Measurements from ENCODE around the gene PAPPA2.

The PAPPA2 gene

GRCh38 chr1:176485083-176485482, 22.1 kb downstream of the PAPPA2 start:
- in situ Hi-C loops (cut with HindIII; ENCODE audit: low sequenced_read_pairs), result no loop called here

- in situ Hi-C loops (cut with HindIII; ENCODE audit: low sequenced_read_pairs), result no loop called here
These were observed 31.5 kb downstream of the PAPPA2 start for GRCh38 chr1:176494436-176494835.

DNA sequence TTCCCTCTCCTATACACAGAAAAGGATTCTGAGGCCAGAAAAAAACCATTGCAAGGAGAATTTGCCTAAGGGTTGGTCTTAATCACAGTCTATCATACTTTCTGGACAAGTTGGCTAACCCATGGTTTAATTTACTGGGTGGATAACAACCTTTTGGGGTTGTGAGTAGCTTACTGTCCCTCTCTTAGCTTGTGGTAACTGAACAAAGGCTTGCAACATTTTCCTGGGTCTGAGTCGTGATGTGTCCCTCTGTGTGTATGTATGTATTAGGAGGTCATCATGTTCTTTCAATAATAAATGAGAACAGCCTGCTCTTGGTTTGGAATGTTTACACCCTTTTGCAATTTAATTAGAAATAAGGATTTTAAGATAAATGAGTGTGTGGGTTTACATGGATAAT, 36.7 kb downstream of the PAPPA2 start:
- in situ Hi-C loops (cut with HindIII; ENCODE audit: low sequenced_read_pairs), result no loop called here

DNA sequence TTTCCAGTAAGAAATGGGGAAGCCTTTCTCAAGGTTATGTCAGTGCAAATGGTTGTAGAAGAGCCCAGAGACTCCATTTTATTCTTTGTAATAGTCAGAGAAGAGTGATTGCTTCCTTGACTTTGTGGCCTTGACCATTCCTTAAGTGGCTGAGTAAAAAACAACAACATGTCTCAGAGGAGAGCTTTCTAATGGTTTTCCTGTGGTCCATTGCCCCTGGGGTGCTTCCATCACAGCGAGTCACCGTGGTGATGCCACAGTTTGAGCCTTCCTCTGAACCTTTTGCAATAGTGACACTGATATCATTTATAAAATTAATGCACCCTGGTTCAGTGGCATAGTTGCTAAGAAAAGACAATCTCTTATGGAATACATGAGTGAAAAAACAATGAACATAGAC, 38.6 kb downstream of the PAPPA2 start:
- in situ Hi-C loops (cut with HindIII; ENCODE audit: low sequenced_read_pairs), result no loop called here

DNA sequence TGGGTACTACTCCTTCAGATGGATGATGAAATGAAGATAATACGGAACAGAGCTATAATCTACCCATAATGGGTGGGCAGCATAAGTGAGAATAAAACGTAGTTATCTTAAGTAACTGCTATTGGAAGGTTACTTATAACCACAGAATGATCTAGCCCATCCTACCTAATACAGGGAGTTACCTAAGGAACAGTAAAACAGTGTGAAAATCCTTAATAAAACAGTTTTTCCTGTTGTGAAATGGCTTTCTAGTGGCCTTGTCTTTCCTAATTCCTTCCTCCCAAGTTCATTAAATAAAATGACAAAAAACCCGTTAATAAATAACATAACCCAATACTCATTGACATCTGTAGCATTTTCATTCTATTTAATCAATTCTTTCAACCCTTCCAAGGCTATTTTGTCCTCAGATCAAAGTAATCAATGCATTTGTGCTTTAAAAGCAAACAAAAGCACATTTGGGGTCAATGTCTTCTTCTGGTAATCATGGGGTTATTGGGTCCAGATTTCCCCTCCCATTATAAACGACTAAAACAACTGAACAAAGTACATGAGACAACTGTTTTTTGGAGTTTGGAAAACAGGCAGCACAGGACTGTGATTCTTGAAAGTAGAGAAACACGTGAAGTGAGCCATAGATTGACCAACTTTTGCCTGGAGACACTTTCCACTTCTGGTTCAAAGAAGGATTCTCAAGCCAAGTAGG, 42.0 kb downstream of the PAPPA2 start:
- in situ Hi-C loops (cut with HindIII; ENCODE audit: low sequenced_read_pairs), result no loop called here

DNA sequence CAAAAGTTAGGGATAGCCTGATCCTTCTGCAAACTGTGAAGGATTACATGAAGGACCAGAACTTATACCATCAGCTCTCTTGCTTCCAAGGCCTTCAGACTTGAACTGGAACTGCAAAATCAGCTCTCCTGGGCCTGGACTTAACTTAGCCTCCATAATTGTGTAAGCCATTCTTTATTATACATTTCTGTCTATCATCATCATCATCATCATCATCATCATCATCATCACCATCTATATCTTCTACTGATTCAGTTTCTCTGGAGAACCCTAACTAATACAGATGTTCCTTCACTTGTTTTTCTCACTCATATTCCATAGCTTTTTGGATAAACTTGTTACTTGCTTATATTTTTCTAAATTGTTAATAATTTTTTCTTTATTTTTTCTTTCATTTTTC, 50.0 kb downstream of the PAPPA2 start:
- in situ Hi-C loops (cut with HindIII; ENCODE audit: low sequenced_read_pairs), result no loop called here

DNA sequence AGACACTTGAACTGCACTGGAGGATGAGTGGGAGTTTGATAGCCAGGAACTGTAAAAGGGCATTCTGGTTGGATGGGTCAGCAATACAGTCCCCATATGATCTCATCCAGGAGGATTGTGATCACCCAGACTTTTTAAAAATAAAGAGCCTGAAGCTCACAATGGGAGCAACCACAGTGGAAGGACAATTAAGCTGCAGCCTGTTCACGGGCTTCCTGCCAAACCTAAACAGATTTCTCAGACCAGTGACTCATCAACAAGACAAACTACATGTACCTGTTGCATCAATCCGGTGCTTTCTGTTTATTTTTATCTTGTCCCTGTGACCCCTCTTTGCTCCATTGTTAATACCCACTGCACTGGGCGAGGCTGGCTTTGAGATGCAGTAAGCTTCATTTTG, 52.3 kb downstream of the PAPPA2 start:
- in situ Hi-C loops (cut with HindIII; ENCODE audit: low sequenced_read_pairs), result no loop called here

GRCh38 chr1:176517484-176517883, 54.5 kb downstream of the PAPPA2 start:
- in situ Hi-C loops (cut with HindIII; ENCODE audit: low sequenced_read_pairs), result no loop called here

GRCh38 chr1:176521211-176521610, 58.2 kb downstream of the PAPPA2 start:
- in situ Hi-C loops (cut with HindIII; ENCODE audit: low sequenced_read_pairs), result no loop called here

DNA sequence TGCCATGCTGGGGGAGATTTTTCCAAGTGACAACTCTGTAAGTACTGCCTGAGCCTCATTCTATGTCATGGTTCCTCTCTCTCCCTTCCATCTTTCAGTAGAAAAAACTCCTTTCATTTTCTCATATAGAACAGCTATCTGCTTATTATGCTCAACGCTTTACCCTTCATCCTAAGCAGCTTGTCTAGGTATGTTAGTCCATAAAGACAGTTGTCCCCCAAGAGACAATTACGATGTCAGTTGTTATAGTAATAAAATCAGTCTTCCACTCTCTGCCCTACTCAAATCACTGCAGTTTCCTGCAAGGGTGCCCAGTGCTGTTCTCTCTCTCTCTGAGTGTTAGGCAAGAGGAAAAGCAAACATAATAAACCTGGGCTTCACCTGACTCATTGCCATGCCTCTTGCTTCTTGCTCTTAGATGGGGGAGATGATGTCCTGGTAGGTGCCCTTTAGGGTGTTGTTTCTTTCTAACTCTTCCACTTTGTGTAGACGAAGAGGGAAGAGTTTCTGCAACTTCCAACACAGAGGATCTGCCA, 59.4 kb downstream of the PAPPA2 start:
- in situ Hi-C loops (cut with HindIII; ENCODE audit: low sequenced_read_pairs), result no loop called here

DNA sequence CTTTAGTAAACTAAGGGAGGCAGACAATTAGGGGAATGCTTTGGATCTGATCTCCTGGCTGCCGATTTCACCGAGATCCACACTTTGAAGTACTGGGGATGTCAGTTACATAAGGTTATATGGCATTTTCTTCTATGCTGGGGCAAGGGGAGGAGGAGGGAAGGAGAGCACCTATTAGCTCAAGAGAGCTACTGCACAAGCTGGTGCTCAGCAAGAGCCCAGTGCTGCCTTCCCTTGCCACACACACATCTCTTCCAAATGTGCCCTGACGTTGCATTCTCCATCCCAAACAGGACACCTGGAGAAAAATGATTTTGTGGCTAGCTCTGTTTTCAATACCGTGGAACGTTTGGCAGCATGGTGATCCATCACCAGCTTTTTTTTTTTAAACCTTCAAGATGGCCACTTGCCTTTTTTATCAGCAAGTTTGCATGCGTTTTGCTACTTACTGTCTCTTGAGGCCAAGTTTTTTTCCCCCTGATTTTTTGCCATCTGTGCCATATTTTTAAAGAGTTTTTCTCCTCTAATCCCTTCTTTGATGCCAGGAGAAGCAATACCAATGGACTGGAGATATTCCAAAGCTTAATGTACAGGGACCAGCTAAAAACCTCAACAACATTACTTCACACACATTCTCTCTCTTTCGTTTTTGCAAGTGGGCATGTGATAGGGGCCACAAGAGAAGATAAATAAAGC, 66.6 kb downstream of the PAPPA2 start:
- in situ Hi-C loops (cut with HindIII; ENCODE audit: low sequenced_read_pairs), result no loop called here

GRCh38 chr1:176531036-176531435, 68.1 kb downstream of the PAPPA2 start:
- in situ Hi-C loops (cut with HindIII; ENCODE audit: low sequenced_read_pairs), result no loop called here

GRCh38 chr1:176531921-176532897, 69.2 kb downstream of the PAPPA2 start:
- in situ Hi-C loops (cut with HindIII; ENCODE audit: low sequenced_read_pairs), result no loop called here

DNA sequence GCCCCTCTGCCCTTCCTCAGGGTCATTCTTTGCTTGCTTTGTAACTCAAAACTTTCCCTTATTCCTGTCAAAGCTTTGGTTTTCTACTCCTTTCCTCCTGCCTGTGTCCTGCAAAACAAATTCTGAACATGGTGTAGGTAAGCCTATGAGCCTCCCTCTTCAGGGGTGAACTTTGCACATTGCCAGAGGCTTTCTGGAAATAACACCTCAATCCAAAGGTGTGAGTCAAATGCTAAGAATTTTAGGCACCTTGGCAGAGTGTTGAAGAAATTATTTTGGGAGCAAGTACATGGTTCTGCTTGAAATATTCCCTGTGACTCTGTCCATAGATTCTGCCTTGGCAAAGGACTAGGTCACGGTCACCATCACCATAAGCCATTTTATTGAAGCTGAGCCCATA, 70.0 kb downstream of the PAPPA2 start:
- in situ Hi-C loops (cut with HindIII; ENCODE audit: low sequenced_read_pairs), result no loop called here

DNA sequence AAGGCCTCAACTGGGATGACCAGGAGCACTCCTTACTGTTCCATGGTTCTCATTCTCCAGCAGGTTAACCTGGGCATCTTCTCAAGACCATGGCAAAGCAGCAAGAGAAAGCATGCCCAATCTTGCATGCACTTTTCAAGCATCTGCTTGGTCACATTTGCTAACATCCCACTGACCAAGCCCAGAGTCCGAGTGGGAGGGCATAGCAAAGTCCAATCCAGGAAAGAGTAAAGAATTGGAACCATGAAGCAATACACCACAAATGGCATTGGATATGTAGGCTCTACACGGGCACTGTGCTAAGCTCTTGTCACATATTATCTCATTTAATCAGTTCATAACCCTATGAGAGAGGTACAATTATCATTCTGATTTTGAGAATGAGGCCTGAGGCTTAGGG, 73.6 kb downstream of the PAPPA2 start:
- in situ Hi-C loops (cut with HindIII; ENCODE audit: low sequenced_read_pairs), result no loop called here

DNA sequence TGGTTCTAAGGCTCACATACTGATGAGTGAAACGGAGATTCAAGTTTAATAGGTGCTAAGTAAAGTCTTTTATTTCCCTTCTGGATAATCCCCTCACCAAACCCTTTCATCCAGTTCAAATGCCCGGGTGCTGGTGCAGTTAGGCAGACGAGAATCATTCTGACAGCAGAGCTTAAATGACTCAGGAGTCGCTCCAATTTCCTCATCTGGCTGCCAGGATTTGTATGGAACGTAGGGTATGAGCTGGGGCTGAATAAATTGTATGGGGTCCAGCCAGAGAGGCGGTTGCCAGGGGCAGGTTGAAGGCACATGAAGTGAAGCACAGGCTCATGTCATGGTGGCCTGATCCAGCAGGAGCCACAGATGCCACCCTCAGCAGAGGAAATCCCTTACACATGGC, 76.0 kb downstream of the PAPPA2 start:
- in situ Hi-C loops (cut with HindIII; ENCODE audit: low sequenced_read_pairs), result no loop called here

- in situ Hi-C loops (cut with HindIII; ENCODE audit: low sequenced_read_pairs), result no loop called here
These were observed 77.5 kb downstream of the PAPPA2 start for GRCh38 chr1:176540428-176540827.

GRCh38 chr1:176541663-176542062, 78.7 kb downstream of the PAPPA2 start:
- in situ Hi-C loops (cut with HindIII; ENCODE audit: low sequenced_read_pairs), result no loop called here

- in situ Hi-C loops (cut with HindIII; ENCODE audit: low sequenced_read_pairs), result no loop called here
These were observed 79.4 kb downstream of the PAPPA2 start for GRCh38 chr1:176542352-176542751.

DNA sequence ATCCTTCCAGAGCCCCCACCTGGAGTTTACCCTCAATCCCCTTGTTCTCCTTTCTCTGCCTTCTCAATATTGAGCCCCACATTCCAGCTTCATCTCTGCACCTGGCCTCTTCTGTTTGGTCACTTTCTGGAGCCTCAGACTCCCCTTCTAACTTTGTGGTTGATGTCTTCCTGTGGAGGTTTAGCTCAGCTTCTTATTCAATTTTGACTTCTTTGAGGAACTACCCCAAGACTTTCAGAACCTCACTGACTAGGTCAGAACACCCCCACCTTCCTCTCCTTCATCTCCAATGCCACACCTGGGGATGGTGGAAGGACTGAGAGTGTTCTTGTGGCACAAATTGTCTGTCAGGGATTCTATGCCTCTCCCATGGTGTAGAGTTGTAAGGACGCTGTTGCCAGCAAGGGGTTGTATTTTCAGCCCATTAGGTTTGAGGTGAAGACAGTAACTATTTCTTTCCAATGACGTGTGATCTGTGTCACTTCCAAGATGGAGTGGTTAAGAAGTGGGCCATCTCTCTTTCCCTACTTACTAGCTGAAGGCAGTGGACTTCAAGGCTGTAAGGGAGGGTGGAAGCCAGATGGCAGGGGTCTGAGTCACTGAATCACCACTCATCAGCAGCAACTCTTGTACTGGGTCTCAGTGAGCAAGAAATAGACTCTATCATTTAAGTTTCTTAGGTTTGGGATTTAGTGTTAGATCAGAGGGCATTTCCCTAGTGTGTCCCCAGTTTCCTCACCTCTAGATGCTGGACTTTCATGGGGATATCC, 80.6 kb downstream of the PAPPA2 start:
- in situ Hi-C loops (cut with HindIII; ENCODE audit: low sequenced_read_pairs), result no loop called here

All from endothelial cell of hepatic sinusoid (primary cell).